Upper lobe of right lung (tissue), 1 donor: ENCODE results near the gene SLAMF1. TPM values are rescaled to one million over a fixed set of nuclear protein-coding genes. Genes with fewer than 3 reads are reported as not detected.

Experiments used
- ATAC-seq: fragments of 200-7000 bp; cut with Tn5 transposase; one replicate; pipeline ENCODE4 v1.9.1; 2020; ENCODE audit warnings: mild to moderate bottlenecking, moderate library complexity
- DNase-seq: peaks from one replicate; pipeline ENCODE4 v3.0.0-alpha.2; 2020
- H3K27ac ChIP-seq: fragments of 200-600 bp; one replicate; pipeline ENCODE4 v1.8.0; 2022
- H3K27me3 ChIP-seq: fragments of 200-600 bp; one replicate; pipeline ENCODE4 v1.8.0; 2022; ENCODE audit warnings: mild to moderate bottlenecking
- H3K36me3 ChIP-seq: fragments of 200-600 bp; one replicate; pipeline ENCODE4 v1.8.0; 2022
- H3K4me1 ChIP-seq: fragments of 200-600 bp; one replicate; pipeline ENCODE4 v1.8.0; 2022
- H3K4me3 ChIP-seq: fragments of 200-600 bp; one replicate; pipeline ENCODE4 v1.8.0; 2022; ENCODE audit warnings: mild to moderate bottlenecking
- H3K9me3 ChIP-seq: fragments of 200-600 bp; one replicate; pipeline ENCODE4 v1.8.0; 2022
- intact Hi-C: fragments of 100-400 bp; cut with DNase I; formaldehyde crosslinking; loops from one replicate; pipeline ENCODE4 v1.11.0; 2022
- total RNA-seq: library from RNA; stranded (reverse); fragmentation: NEBNext Ultra II Directional; extraction: Animal tissue kit (Norgen Biotek cat#: 25700); gene quantifications from one replicate; pipeline ENCODE4 v1.2.1, GENCODE V29; 2021
- TF ChIP-seq, protein P1 (sequence below): fragments of 200-600 bp; IDR thresholded peaks from one replicate; pipeline ENCODE4 v1.8.0; 2022; ENCODE audit warnings: antibody characterized with exemption
- donor health status: DM: no; HTN: yes; CAD: no; lungs with severe emphysema.

Gene SLAMF1
- total RNA-seq, 1 donor from 2014 or later, result 1.6 TPM

DNA sequence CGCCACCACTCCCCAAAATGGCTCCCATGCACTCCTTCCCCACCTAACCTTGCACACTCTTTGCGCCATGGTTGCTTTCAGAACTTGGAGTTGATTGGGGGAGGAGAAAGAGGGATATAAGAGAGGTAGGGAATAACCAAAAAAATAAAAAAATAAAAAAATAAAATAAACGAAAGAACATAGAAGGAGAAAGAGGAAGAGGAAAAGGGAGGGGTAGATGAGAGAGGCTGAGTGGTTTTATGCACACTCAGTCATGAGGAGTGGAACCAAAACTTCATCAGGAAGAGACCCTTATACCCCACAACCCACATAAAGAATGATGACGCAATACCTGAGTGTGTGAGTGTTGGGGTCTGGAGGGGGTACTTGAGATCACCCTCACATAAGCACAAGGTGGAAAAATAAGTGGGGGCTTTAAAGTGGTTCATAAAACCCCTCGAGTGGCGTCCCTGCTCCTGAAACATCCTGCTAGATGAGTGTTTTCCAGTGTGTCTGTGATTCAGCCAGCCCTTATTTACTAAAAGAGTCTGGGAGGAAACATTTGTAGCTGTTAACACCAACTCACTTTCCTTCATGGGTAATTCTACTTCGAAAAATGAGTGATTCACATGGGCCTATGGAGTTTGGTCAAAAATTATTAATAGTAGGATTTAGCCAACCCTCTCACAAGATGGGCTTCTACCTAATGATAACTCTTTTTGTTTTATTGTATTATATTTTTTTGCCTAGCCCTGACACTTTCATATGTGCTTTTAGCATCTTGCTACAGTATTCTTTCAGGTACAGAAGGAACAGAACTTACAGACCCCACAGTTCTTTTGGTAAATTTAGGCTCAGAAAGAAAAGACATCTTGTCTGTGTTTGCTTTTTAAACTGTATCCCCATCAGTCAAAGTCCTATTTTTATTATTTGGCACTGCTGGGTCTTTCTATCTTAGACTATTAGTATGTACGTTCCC, 5.2 kb downstream of the SLAMF1 start:
- Histone ChIP-seq H3K27me3 (no peaks in the 10 kb centered on the region), H3K4me1 (no peaks in the 10 kb centered on the region), H3K36me3 (no peaks in the 10 kb centered on the region), H3K9me3 (no peaks in the 10 kb centered on the region), H3K27ac (no peak overlapping the region), H3K4me3 (no peak overlapping the region)
- no peak for DNase-seq
- intact Hi-C loops, result no loop called here
- TF ChIP-seq, protein P1, sequence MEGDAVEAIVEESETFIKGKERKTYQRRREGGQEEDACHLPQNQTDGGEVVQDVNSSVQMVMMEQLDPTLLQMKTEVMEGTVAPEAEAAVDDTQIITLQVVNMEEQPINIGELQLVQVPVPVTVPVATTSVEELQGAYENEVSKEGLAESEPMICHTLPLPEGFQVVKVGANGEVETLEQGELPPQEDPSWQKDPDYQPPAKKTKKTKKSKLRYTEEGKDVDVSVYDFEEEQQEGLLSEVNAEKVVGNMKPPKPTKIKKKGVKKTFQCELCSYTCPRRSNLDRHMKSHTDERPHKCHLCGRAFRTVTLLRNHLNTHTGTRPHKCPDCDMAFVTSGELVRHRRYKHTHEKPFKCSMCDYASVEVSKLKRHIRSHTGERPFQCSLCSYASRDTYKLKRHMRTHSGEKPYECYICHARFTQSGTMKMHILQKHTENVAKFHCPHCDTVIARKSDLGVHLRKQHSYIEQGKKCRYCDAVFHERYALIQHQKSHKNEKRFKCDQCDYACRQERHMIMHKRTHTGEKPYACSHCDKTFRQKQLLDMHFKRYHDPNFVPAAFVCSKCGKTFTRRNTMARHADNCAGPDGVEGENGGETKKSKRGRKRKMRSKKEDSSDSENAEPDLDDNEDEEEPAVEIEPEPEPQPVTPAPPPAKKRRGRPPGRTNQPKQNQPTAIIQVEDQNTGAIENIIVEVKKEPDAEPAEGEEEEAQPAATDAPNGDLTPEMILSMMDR, result no peak
- ATAC-seq, result no peak

DNA sequence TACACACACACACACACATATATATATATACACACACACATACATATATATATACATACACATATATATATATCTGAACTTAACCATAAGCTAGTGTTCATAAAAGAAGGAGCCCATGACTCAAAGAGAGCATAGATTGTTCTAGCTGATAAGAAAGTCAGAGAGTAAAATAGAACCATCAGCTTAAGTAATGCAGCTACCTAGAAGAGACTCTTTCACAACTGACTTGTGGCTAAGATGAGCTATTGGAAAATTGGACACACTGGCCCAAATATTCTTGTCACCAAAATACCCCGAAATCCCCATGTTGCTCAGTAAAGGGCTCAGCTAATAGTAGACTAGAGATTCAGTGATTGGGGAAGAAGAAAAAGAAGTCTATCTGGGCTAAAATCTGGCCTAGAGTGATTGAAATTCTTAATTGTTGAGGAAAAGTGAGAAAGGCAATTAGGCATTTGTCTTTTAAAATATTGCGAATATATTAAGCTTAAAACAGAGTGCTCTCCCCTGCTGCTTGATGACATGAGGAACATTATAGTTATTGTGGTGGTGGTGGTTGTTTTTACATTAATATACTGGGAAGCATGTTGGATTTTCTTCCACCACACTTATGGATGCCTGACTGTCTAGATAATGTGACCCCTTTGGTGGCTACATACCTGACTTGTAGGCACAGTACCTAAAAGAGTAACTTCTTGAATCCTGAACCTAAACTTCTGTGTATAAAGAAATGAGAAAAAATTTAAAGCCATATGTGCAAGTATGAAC, 6.3 kb downstream of the SLAMF1 start:
- no peak for ATAC-seq
- TF ChIP-seq, protein P1, result no peak
- Histone ChIP-seq H3K27me3 (no peaks in the 10 kb centered on the region), H3K36me3 (no peaks in the 10 kb centered on the region), H3K9me3 (no peaks in the 10 kb centered on the region), H3K4me1 (no peaks in the 10 kb centered on the region), H3K4me3 (no peak overlapping the region), H3K27ac (no peak overlapping the region)
- intact Hi-C loops, result no loop called here
- no peak for DNase-seq

GRCh38 chr1:160639652-160640051, 7.2 kb downstream of the SLAMF1 start:
- TF ChIP-seq, protein P1, result no peak
- no peak for ATAC-seq
- H3K27ac ChIP-seq, result no peak overlapping the region

DNA sequence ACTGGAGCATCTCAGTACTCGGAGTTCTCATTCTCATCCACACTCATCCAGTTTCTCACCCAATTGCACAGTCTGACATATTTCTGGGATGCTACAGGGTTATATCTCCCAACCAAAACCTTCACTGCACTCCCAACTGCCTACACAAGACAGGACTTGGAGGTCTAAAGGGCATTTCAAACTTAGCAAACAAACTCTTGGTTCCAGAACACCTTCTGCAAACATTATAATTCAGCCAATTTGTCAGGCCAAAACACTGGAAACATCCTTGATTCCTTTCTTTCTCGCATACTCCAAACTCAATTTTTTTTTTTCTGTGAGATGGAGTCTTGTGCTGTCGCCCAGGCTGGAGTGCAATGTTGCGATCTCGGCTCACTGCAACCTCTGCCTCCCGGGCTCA, 7.9 kb downstream of the SLAMF1 start:
- H3K36me3 ChIP-seq, result no peaks in the 10 kb centered on the region
- H3K9me3 ChIP-seq, result no peaks in the 10 kb centered on the region
- H3K4me1 ChIP-seq, result no peaks in the 10 kb centered on the region
- H3K27me3 ChIP-seq, result no peaks in the 10 kb centered on the region
- no peak for ATAC-seq
- H3K27ac ChIP-seq, result no peak overlapping the region
- DNase-seq, result no peak
- H3K4me3 ChIP-seq, result no peak overlapping the region
- intact Hi-C loops, result no loop called here
- TF ChIP-seq, protein P1, result no peak

More at GRCh38 chr1:160639652-160640051, 7.2 kb downstream of the SLAMF1 start:
- no peaks in the 10 kb centered on the region for H3K27me3 ChIP-seq
- intact Hi-C loops, result no loop called here
- H3K36me3 ChIP-seq, result no peaks in the 10 kb centered on the region
- no peak for DNase-seq
- H3K9me3 ChIP-seq, result no peaks in the 10 kb centered on the region
- H3K4me3 ChIP-seq, result no peak overlapping the region
- no peaks in the 10 kb centered on the region for H3K4me1 ChIP-seq

DNA sequence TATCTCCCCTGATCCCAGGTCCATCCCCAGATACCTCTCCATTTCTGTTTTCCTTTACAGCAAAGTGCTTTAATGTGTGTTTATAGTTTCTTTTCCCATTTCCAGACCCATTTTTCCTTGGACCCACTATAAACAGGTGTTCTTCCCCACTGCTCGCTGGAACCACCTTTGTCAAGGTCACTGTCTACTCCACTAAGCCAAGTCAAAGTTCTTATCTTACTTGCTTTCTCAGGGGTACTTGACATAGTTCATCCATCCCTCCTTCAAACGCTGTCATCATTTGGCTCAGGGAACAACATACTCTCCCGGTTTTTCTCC, 8.3 kb downstream of the SLAMF1 start:
- no peak overlapping the region for H3K4me3 ChIP-seq
- H3K4me1 ChIP-seq, result no peaks in the 10 kb centered on the region
- H3K27me3 ChIP-seq, result no peaks in the 10 kb centered on the region
- H3K27ac ChIP-seq, result no peak overlapping the region
- intact Hi-C loops, result no loop called here
- TF ChIP-seq, protein P1, result no peak
- no peaks in the 10 kb centered on the region for H3K36me3 ChIP-seq
- no peaks in the 10 kb centered on the region for H3K9me3 ChIP-seq
- no peak for ATAC-seq
- DNase-seq, result no peak
